Stimulated activated naive CD4-positive, alpha-beta T cell (primary cell): ENCODE results near the gene MYO1D.
"Not testable (repeated sequence)": the region's sequence is repeated elsewhere in the genome, so short reads cannot be mapped to it uniquely, and the experiment has no call there.

Experiments used
- DNase-seq, 6 experiments: peaks; one replicate each; lab custom pipeline; 2025; lab: John Stamatoyannopoulos, UW

MYO1D gene

GRCh38 chr17:32876417-32877163, at the start of gene MYO1D:
Gene MYO1D, minus strand, starts transcription at chr17:32877124. Its CDS starts 252 bp downstream, at chr17:32876872.
- peak; percentile 27 to 80 (median 74) for DNase-seq

- no peak for DNase-seq
Observed at GRCh38 chr17:32926183-32926582, 49.3 kb upstream of the MYO1D start.

GRCh38 chr17:32923905-32924304, 47.0 kb upstream of the MYO1D start:
- DNase-seq = not testable (repeated sequence)

- no peak for DNase-seq
Observed at GRCh38 chr17:32921017-32921416, 44.1 kb upstream of the MYO1D start.

- no peak for DNase-seq
Observed at GRCh38 chr17:32920293-32920692, 43.4 kb upstream of the MYO1D start.

- not testable (repeated sequence) for DNase-seq
Observed at GRCh38 chr17:32919876-32920275, 43.0 kb upstream of the MYO1D start.

- DNase-seq = no peak
Observed at GRCh38 chr17:32917842-32918241, 40.9 kb upstream of the MYO1D start.

GRCh38 chr17:32917081-32917480, 40.2 kb upstream of the MYO1D start:
- DNase-seq = no peak

- DNase-seq = no peak
Observed at GRCh38 chr17:32916134-32916533, 39.2 kb upstream of the MYO1D start.

GRCh38 chr17:32915245-32915644, 38.3 kb upstream of the MYO1D start:
- DNase-seq = no peak

- no peak for DNase-seq
Observed at GRCh38 chr17:32914181-32914580, 37.3 kb upstream of the MYO1D start.

GRCh38 chr17:32913593-32913992, 36.7 kb upstream of the MYO1D start:
- no peak for DNase-seq

- DNase-seq = no peak
Observed at GRCh38 chr17:32912218-32912897, 35.4 kb upstream of the MYO1D start.

GRCh38 chr17:32910769-32911168, 33.8 kb upstream of the MYO1D start:
- DNase-seq = no peak

- peak in 2 of 6 experiments; percentile 4 to 13 for DNase-seq
Observed at GRCh38 chr17:32909787-32910369, 33.0 kb upstream of the MYO1D start.

GRCh38 chr17:32907583-32907982, 30.7 kb upstream of the MYO1D start:
- DNase-seq = no peak

- DNase-seq = no peak
Observed at GRCh38 chr17:32904891-32905290, 28.0 kb upstream of the MYO1D start.

- no peak for DNase-seq
Observed at GRCh38 chr17:32903774-32904673, 27.1 kb upstream of the MYO1D start.

GRCh38 chr17:32901743-32902142, 24.8 kb upstream of the MYO1D start:
- DNase-seq = no peak

- DNase-seq = no peak
Observed at GRCh38 chr17:32899236-32900013, 22.5 kb upstream of the MYO1D start.

- DNase-seq = no peak
Observed at GRCh38 chr17:32896647-32897258, 19.8 kb upstream of the MYO1D start.
